AG09319 (cell line): Measurements from ENCODE around the gene PPARD.
"Not testable (repeated sequence)": the region's sequence is repeated elsewhere in the genome, so short reads cannot be mapped to it uniquely, and the experiment has no call there.

Experiments
- DNase-seq: peaks from one replicate; pipeline ENCODE4 v3.0.0-alpha.2; 2010; ENCODE audit warnings: low read depth; ENCODE audit errors: extremely low read depth
- CTCF ChIP-seq: IDR thresholded peaks from 2 replicates; pipeline ENCODE4 v1.5.1; 2011; ENCODE audit warnings: low read depth, mild to moderate bottlenecking, inconsistent platforms, low read length, moderate library complexity

Gene PPARD

GRCh38 chr6:35432291-35432690, 89.9 kb downstream of the PPARD start:
- no peak for DNase-seq
- TF ChIP-seq CTCF = no peak

GRCh38 chr6:35432702-35433101, 90.3 kb downstream of the PPARD start:
- not testable (repeated sequence) for DNase-seq

DNA sequence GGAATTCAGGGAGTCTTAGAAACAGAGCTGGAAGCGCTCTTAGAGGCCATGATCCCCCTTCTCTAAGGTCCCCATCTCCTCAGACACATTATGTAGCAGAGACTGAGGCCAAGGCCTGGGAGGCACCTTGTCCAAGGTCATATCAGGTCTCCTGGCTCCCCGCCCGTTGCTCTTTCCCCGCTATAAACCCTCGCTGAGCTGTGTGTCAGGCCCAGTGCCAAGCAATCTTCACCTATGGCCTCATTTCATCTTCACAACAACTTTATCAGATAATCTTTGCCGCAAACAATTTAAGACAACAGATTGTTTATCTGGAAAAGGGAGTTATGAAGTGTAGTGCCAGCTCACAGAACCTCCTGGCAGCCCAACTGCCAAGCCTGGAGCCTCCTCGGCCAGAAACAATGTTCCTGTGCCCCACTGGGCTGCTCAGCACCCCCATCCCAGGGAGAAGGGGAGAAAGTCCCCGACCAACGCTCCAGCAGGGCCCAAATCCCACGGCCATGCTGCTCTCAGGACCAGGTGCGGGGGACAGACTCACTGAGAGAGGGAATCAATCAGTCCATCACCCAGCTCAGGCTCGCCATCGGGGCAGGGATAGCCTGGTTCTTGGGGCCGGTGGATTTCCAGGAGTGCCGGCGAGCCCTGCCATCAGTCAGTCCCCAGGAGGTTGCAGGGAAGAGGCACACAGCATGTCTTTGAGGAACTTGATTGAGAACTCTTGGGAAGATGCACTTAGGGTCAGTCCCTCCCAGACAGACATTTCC, 92.9 kb downstream of the PPARD start:
- DNase-seq = no peak
- TF ChIP-seq CTCF = no peak

DNA sequence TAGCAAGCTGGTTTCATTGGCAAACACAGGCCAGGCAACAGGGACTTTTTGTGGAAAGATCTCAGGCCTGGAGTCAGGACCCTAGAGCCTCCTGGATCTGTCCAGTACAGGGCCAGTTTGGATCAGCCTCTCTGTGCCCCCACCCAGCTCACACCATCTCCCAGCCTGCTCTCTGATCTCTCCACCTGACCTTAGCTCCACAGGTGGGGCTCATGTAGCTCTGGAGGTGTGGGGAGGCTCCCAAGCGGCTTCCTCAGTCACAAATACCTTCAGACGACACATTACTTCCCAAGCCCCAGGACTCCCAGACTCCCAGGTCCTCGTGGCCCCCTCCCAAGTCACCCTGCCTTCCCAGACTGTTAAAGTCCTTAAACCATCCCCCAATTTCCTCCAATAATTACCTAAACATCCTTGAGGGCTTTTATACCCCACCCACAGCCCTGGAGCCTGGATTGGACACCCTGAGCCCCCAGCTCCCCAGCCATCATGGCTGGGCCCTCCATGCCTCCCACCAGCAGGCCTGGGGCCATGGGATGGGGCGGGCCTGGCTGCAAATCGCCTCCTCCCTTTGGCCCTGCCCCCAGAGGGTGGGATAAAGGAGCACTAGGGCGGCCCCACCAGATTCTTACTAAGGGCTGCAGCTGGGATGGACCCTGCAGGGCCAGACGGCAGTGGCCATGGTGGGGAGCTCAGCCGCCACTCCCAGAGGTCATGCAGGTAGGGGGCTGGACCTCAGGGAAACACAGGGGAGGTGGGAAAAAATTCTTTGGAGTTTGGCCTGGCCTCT, 93.9 kb downstream of the PPARD start:
- TF ChIP-seq CTCF = no peak
- no peak for DNase-seq

- DNase-seq = not testable (repeated sequence)
Measured at GRCh38 chr6:35438378-35439065, 96.2 kb downstream of the PPARD start.

- TF ChIP-seq CTCF = no peak
- no peak for DNase-seq
Measured at GRCh38 chr6:35439308-35439707, 97.0 kb downstream of the PPARD start.

DNA sequence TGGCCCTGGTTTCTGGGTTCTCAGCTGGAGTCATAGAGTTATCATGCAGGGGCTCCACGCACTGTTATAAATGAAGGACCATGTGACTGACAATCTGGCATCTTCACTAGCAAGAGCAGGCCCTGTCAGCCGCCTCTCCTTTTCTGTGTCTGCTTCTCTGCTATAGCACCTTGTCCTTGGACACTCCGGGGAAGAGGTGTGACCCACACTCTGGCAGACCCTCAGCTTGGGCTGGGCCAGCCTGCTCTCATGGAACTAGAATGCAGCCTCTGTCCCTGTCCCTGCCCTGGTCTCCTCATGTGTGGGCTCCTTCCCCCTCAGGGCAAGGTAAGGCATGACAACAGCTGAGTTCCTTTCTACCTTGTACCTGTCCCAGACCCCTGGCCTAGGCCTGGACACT, 98.8 kb downstream of the PPARD start:
- no peak for TF ChIP-seq CTCF
- no peak for DNase-seq

GRCh38 chr6:35441642-35442041, 99.3 kb downstream of the PPARD start:
- no peak for DNase-seq
- no peak for TF ChIP-seq CTCF
